GM15510 (cell line): ENCODE data around the gene GALNT17.

Experiments used
- POLR2A ChIP-seq: IDR thresholded peaks from 3 replicates; pipeline ENCODE4 v1.6.1; 2011; ENCODE audit warnings: borderline replicate concordance; ENCODE audit not compliant: insufficient read length; ENCODE audit errors: extremely low read depth

The GALNT17 gene

DNA sequence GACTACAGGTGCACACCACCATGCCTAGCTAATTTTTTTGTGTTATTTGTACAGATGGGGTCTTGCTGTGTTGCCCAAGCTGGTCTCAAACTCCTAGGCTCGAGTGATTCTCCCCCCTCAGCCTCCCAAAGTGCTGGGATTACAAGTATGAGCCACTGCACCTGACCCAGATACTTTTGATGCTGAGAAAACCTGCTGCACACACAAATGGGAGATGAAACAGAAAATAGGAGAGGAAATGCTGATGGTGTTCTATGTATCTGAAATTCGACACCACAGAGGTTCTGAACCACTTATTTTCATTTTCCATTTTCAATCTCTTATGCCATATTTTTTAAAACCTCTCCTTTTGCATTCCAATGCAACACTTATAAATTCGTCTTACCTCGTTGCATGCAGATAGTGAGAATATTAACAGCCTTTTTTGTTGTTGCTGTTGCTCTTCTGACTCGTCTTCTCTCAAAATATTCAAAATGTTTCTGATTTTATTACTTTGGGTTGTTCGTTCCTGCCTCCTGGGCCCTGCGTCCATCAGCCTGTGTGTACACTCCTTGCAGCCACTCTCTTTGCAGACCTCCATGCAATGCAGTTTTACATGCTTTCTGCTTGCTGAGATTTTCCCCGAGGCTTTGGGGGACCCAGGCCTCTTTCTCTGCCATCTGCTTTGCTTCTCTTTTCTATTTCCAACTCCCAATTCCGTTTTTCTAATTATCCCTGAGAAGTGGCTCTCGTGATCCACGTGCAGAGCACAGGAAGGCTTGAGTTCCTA lies 556.1 kb downstream of the GALNT17 start:
- no peak for TF ChIP-seq POLR2A

DNA sequence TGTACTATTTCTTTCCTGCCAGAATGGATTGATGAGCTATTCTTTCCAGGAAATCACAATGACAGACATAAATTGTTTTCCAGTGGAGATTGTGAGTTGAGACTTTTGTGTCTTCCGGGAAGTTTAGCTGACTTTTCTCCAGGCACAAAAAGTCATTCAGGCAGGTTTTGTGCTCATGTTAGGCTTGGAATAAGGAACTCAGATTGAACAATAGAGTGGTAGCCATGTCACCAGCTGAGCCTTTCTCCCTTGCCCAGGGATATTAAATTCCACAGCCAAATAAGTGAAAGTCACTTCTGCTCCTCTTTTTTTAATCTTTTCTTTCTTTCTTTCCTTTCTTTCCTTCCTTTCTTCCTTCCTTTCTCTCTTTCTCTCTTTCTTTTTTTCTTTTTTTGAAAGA lies 559.6 kb downstream of the GALNT17 start:
- no peak for TF ChIP-seq POLR2A

DNA sequence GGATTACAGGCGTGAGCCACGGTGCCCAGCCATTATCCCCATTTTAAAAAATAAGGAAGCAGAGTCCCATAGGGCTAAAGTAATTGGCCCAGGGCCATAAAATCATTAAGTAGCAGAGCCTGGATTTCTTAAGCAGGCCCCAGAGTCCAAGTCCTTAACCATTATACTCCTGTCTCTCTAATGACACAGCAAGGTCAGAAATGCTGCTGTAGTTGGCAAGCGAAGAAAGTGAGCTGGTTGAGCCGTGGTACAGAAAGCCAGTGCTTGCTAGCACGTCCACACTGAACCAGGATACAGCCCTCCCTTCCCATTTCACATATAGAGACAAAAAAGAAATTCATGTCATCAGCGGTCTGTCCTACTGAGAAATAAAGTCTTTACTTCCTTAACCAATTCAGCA lies 562.7 kb downstream of the GALNT17 start:
- no peak for TF ChIP-seq POLR2A

DNA sequence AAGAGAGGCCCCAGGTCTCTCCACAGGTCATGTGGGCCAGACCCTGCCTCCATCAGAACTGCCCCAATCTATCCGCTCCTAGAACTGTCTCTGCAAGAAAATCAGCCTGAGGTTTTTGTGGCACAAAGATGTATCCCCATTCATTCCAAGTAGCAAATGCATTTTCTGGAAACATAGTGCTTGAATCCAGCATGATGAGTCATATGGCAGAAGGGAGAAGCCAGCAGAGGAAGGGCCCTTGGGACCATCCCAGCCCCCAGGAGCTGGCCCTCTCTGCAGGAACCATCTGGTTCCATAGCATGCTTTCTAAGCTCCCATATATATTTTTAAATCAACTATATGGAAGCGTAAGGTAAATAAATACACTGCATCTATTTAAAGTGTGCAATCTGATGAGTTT lies 563.2 kb downstream of the GALNT17 start:
- TF ChIP-seq POLR2A, result no peak

DNA sequence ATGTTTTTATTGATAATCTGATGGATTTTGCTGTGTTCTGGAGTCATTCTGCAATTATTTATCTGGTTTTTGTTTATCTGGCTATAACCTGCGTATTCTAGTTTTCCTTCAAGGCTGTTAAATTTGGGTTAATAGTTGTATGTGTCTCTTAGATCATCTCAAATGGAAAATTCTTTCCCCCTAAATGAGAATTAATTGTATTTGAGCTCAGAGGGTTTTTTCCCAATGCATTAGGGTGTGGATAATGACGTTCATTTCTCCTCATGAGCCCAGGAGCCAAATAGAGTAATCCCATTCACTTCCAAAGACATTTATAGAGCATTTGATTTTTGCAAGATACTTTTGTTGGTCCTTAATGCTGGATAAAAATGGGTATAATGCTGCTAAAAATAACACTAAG lies 564.6 kb downstream of the GALNT17 start:
- TF ChIP-seq POLR2A, result no peak

DNA sequence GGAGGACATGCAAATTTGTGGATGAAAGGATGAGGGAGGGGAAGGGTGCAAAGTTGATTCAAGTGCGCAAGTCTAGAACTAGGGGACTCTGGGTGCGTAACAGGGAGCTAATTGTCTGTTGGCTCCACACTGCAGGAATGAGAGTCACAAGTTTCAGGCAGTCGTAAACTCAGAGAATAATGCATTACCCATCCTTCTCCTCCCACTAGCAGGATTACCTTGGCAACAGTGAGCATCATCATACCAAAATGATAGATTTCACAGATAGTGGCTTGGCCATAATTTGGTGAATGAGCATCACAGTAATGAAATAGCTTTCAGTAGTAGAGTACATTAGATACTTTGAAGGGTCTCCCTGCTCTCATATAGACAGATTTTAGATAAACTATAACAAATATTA lies 565.5 kb downstream of the GALNT17 start:
- no peak for TF ChIP-seq POLR2A

DNA sequence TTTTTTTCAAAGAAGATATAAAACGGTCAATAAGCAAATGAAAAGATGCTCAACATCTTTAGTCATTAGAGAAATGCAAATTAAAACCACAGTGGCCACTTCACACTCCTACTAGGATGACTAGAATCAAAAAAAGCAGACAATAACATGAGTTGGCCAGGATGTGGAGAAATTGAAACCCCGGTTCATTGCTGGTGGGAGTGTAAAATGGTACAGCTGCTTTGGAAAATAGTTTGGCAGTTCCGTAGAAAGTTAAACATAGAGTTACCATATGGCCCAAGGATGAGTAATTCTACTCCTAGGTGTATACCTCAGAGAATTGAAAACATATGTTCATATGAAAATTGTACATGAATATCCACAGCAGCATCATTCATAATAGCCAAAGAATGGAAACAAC lies 573.3 kb downstream of the GALNT17 start:
- no peak for TF ChIP-seq POLR2A

DNA sequence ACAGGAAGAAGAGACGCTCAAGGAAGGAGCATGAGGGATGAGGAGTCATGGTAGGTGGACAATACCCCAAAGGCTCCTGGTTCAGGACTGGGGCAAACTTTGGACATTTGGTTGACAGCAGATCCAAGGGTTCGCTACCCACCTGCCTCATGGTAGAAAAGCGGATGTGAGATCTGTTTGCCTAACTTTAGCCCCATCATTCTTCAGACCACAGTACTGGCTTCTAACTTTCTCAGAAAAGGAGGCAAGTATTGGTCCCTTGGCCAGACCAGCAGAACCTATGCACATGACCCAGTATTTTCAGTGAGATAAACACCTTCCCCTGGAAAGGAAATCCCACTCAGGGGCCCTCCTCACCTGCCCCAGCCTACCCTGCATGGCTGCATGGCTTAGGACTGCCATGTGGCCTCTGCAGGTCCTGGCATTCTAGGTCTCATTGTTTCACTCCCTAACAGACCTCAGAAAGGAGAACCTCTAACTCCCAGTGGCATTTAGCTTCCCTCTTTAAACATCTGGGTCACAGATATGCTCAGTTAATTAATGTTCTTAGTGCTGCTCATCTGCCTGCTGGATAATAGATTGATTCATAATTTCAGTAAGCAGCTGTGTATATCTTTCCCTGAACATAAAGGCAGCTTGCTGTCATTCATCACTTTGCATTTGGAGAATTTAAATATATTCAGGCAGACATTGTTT lies 574.1 kb downstream of the GALNT17 start:
- no peak for TF ChIP-seq POLR2A

DNA sequence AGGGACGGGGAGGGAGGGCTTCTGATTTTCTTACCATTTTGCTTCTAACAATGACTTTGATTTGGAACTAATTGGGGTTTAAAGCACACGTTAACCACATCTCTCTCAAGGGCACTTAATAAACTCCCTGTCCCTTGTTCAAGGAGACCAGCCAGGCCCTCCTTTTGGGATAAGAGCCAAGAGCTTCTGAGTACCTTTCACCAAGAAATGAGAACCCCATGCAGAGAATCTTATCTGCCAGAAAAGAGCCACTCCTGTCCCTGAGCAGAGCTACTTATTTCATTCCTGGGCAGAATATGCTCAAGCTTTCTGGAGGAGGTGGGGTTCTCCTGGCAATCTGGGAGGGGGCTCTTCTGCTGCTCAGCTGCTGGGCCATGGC lies 574.6 kb downstream of the GALNT17 start:
- no peak for TF ChIP-seq POLR2A

DNA sequence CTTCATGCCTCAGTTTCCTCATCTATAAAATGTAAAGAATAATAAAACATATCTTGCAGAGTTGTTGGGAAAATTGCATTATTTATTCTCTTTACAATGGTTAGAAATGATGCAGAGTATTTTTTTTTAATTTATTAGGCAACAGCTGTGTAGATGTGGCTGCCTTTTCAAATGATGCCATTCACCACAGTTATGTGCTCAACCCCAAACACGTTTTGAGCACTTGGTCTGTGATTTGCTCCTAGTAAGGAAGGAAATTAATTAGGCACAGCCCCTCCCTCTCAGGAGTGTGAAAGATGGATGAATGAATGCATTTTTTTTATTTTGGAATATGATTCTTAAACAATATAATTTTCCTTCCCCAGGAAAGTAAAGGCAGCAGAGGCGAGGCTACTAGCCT lies 575.1 kb downstream of the GALNT17 start:
- TF ChIP-seq POLR2A, result no peak

DNA sequence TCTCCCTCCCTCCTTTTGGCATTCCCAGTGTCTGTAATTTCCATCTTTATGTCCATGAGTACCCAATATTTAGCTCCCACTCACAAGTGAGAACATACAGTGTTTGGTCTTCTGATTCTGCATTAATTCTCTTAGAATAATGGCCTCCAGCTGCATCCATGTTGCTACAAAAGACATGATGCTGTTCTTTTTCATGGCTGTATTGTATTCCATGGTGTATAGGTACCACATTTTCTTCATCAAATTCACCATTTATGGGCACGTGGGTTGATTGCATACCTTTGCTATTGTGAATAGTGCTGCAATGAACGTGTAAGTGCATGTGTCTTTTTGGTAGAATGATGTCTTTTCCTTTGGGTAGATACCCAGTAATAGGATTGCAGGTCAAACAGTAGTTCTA lies 576.8 kb downstream of the GALNT17 start:
- no peak for TF ChIP-seq POLR2A

DNA sequence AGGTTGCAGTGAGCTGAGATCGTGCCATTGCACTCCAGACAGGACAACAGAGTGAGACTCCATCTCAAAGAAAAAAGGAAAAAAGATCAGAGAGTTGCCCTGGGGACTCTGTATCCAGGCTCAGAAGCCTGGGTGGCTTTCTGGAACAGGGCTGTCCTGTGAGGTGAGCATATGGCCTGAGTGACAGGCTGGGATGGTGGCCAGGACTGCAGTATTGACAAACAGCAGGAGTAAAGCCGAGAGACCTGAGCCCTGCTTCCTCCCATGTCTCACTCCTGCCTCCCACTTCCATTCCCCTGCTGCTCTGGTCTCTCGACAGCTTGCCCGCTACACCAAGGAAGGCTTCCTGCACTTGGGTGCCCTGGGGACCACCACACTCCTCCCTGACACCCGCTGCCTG lies 578.5 kb downstream of the GALNT17 start:
- TF ChIP-seq POLR2A, result no peak

DNA sequence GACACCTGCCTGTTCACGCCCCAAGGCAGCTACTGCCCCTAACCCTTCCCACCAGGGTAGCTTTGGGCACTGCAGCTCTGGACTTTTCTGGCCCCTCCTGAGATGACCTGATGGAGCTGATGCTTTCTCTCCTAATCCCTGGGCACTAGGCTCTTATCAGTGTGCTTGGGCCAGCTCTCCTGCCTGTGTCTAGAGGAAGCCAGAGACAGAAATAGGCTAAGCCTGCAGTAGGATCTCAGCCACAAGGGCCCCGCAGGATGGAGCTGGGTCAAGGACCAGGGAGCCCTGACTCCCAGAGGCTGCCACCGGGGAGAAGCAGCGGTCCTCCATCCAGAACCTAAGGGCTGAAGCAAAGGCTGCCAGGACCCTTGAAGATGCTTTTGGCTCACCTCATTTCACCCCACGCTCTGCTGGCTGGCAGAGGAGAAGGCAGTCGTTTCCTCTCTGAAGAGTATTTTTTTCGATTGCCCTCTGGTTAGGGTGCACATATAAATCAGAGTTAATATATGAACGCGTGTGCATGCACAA lies 580.8 kb downstream of the GALNT17 start:
- TF ChIP-seq POLR2A, result no peak

DNA sequence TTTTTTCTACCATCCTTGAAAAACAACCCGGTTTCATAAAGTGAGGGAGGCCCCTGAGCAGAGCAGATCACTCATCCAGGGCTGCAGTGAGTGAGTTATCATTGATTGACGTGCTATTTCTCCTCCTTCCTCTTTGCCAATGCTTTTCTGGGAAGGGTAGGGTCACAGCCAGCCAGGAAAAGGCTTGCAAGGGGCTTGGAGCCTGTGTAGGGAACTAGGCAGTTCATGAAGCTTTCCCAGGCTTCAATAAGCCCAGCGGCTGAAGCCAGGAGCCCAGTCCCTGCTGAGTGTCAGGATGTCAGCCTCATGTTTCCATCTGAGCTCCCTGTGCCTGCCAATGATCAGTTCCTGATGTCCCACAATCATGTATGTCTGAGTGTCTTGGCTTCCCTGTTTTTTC lies 584.7 kb downstream of the GALNT17 start:
- no peak for TF ChIP-seq POLR2A

DNA sequence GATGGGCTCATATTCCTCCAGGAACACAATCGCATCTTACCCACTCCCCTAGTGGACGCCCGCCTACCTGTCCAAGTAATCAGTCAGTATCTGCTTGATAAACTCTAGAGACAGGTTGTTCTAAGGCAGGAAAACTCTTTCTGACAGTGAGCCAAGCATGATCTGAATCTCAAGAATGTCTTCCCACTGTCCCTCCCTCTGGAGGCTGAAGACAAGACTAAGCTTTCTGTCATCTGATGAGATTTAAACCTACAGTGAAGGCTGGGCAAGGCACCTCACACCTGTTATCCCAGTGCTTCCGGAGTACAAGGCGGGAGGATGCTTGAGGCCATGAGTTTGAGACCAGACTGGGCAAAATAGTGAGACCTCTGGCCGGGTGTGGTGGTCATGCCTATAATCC lies 586.6 kb downstream of the GALNT17 start:
- no peak for TF ChIP-seq POLR2A

DNA sequence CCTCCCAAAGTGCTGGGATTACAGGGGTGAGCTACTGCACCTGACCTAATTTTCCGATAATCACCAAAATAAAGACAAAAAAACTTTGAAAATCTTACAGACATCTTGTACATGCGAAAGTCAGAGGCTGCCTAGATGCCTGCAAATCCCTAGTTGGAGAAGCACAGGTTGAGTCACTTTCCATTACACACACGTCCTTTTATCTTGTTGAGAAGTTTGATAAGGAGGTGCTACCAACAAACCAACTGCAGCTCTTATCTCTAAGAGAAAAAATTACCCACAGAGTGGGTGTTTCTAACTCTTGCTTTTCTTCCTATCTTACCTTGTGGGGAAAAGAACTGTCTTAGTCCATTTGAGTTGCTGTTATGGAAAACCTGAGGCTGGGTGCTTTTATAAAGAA lies 589.8 kb downstream of the GALNT17 start:
- TF ChIP-seq POLR2A, result no peak

DNA sequence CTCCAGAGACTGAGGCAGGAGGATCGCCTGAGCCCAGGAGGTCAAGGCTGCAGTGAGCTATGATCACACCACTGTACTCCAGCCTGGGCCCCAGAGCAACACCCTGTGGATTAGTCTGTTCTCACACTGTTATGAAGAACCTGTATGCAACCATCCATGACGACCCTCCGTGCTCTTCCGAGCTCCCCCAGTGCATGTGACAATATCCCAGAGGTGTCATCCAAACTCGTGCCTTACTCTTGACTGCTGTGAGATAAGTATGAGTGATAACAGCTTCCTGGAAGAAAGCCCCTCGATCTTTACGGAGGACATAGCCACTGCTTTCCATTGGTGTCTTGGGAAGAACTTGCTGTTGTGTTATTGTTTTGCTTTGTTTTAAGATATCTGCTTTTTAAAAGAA lies 591.9 kb downstream of the GALNT17 start:
- TF ChIP-seq POLR2A, result no peak

DNA sequence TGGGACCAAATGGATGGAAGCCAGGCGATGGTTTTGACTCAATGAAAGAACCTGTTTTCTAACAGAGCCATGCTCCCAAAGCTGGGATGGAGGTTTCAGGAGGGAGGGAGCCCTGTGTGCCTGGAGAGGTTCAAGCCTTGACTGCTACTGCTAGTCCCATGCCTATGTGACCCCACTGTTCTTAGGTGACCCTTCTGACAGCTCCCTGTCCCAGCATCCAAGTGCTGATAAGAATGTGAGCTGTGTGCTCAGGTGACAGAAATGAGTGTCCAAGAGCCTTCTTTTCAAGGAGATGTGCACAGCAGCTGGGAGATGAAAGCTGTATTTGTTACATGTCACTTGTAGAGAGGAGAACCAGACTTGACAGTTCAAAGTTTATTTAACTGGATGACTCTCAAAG lies 595.4 kb downstream of the GALNT17 start:
- TF ChIP-seq POLR2A, result no peak
